Ovary (tissue), 3 donors: ENCODE data around the gene SVOP.
A peak's percentile ranks its signal among the peaks of the same experiment; 100 is the strongest.

ENCODE experiments used
- CTCF ChIP-seq, 3 donors: fragments of 450-650 bp in 2 of 3; fragments of 200-600 bp in 1 of 3; IDR thresholded peaks; one replicate each; pipeline versions ENCODE4 v1.5.1 to v1.8.0; 2016 to 2022; ENCODE audit warnings: antibody characterized with exemption in 3 of 3, mild to moderate bottlenecking in 1 of 3
- POLR2A ChIP-seq: fragments of 450-650 bp; IDR thresholded peaks from one replicate; pipeline ENCODE4 v1.6.1; 2017; ENCODE audit warnings: antibody characterized with exemption, mild to moderate bottlenecking, moderate library complexity
- donor health status: DM: no; HTN: no; CAD: no.

- no peak for TF ChIP-seq POLR2A
- TF ChIP-seq CTCF (IDR thresholded peaks at IDR 0.05), result peak; percentile 62 to 88 (median 66)
Observed at GRCh38 chr12:108950991-108951739, 69.7 kb downstream of the SVOP start.
